Smooth muscle cell of trachea (primary cell): Measurements from ENCODE around the gene PPIL4. TPM values are rescaled to one million over a fixed set of nuclear protein-coding genes. Genes with fewer than 3 reads are reported as not detected.

ENCODE experiments used
- total RNA-seq: library from RNA; depleted of rRNA; stranded (reverse); fragments of >200 nt; gene quantifications from 2 replicates; pipeline ENCODE4 v1.2.1, GENCODE V29; 2014

PPIL4 gene, protein sequence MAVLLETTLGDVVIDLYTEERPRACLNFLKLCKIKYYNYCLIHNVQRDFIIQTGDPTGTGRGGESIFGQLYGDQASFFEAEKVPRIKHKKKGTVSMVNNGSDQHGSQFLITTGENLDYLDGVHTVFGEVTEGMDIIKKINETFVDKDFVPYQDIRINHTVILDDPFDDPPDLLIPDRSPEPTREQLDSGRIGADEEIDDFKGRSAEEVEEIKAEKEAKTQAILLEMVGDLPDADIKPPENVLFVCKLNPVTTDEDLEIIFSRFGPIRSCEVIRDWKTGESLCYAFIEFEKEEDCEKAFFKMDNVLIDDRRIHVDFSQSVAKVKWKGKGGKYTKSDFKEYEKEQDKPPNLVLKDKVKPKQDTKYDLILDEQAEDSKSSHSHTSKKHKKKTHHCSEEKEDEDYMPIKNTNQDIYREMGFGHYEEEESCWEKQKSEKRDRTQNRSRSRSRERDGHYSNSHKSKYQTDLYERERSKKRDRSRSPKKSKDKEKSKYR
- total RNA-seq = 30.6 and 49.7 TPM in 2 replicates

GRCh38 chr6:149545754-149546471 lies at the start of gene PPIL4:
Gene PPIL4, minus strand, starts transcription at chr6:149546043. Its CDS starts 38 bp downstream, at chr6:149546005.

DNA sequence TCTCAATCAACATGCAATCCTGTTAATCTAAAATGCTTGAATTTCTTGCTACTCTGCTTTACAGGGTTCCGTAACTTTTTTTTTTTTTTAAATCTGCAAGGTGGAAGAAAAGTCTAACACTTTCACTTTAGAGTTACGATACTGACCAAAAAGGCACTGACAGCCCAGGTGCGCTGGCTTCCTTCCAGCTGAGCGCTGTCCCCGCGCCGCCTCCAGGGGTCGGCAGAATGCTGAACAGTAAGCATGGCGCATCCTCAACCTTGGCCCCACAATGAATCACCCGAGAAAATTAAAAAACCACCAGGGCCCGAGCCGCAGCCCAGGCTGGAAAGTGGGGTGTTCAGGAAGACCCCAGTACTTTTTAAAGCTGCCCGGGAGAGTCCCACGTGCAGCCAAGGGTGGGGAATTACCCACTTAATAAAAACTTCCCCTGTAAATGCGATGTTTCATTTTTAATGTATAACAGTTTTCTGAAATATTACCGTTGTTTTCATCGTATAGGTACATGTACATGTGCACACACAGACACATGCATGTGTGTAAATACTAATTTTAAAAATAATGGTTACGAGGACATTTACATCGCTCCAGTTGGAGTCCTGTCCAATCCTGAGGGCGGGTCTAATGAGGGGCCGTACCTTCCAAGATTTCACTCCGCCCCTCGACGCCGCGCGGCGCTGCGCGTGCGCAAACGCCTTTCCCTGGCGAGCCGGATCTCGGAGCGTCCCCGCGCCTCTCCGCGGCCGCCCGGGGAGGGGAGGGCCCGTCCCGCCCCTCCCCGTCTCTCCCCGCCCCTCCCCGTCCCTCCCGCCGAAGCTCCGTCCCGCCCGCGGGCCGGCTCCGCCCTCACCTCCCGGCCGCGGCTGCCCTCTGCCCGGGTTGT lies 19.9 kb upstream of the PPIL4 start, which contains the start of gene GINM1:
GINM1 (plus strand) TSS at position 849 of the 883 bp plus-strand sequence. CDS start 40 bp downstream, outside the sequence.

DNA sequence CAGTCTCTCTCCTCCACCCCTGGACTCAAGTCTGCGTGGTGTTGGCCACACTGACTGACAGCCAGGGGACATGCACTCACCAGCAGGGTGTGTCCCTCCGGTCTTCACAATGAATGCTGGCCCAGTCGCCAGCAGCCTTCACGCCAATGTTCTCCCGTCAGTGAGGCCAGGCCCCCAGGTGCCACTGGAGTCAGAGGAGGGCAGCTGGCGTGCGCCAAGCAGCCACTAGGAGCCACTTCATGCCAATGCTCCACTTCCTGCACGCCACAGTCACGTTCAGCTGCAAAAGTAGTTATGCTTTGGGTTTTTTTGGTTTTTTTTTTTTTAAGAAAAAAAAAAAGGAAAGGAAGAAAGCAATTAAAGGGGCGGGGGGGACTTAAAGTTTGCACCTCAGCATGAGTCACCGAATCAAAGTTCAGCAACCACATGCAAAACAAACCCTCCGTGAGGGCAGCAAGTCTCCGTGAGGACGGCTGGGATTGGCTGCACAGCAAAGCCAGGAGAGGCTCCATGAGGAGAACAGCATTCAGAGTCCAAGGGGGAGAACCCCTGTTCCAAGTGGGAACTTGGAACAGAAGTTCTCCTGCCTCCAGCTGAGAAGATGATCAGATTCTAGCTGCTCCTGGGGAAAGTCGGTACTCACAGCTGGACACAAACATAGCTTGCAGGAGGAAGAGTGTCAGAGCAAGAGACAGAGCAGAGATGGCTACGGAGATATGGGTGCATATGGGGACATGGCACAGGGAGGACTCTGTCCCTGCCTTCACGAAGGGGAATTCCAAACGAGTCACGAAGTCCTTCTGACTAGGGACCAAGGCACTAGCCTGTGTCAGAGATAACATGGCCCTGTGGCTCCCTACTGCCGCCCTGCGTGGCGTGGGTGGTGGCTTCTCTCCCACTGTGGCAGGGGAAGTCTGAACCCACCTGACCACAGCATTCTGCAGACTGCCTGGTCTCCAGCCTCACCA lies 60.8 kb downstream of the PPIL4 start, which contains the start of gene ZC3H12D:
ZC3H12D (minus strand) TSS at position 282 of the 968 bp plus-strand sequence. CDS start 10,471 bp downstream, outside the sequence.

Other genes with a start within 250 kb of the PPIL4 start
- 18.4 and 28.4 TPM in 2 replicates for gene TAB2, start 228.3 kb downstream of the PPIL4 start, total RNA-seq
- 1.7 and 3.2 TPM in 2 replicates for gene SUMO4, start 145.8 kb downstream of the PPIL4 start, total RNA-seq
- 0.15 and 0.17 TPM in 2 replicates for gene ZC3H12D, start 61.0 kb downstream of the PPIL4 start, total RNA-seq
- gene GINM1, start 20.3 kb upstream of the PPIL4 start, total RNA-seq = 56.6 and 68.5 TPM in 2 replicates
- 27.3 and 30.7 TPM in 2 replicates for gene KATNA1, start 102.7 kb upstream of the PPIL4 start, total RNA-seq
- gene LATS1, start 172.1 kb upstream of the PPIL4 start, total RNA-seq = 8.8 and 11.1 TPM in 2 replicates
- gene NUP43, start 200.5 kb upstream of the PPIL4 start, total RNA-seq = 16.9 and 31.1 TPM in 2 replicates
- 96.8 and 230 TPM in 2 replicates for gene PCMT1, start 203.7 kb upstream of the PPIL4 start, total RNA-seq